Vagina (tissue), 2 donors: ENCODE results near the gene HORMAD2.

Experiments used
- CTCF ChIP-seq, 3 experiments: fragments of 450-650 bp in 2 of 3; fragments of 200-600 bp in 1 of 3; sonication (generic) in 1 of 3; IDR thresholded peaks; one replicate each; pipeline ENCODE4 v1.5.1; 2017 to 2019; ENCODE audit warnings: antibody characterized with exemption in 3 of 3, mild to moderate bottlenecking in 2 of 3, moderate library complexity in 2 of 3
- POLR2A ChIP-seq, 2 donors: fragments of 450-650 bp; IDR thresholded peaks; one replicate each; pipeline ENCODE4 v1.6.1; 2017; ENCODE audit warnings: antibody characterized with exemption in 2 of 2, mild to moderate bottlenecking in 2 of 2, moderate library complexity in 2 of 2

- no peak for TF ChIP-seq CTCF (IDR thresholded peaks at IDR 0.05)
- no peak for TF ChIP-seq POLR2A (IDR thresholded peaks at IDR 0.05)
Observed at GRCh38 chr22:30212363-30212995, 132.2 kb downstream of the HORMAD2 start.
